Mammary epithelial cell (primary cell): ENCODE results near the gene ACP1.

Experiments
- EZH2 ChIP-seq: IDR thresholded peaks from 2 replicates; pipeline ENCODE4 v1.6.1; 2012; ENCODE audit warnings: low read length, inconsistent platforms, borderline replicate concordance
- TF ChIP-seq, protein P1 (sequence below), 2 donors: IDR thresholded peaks in 1 of 2; conservative IDR thresholded peaks in 1 of 2; 2 replicates each; pipeline ENCODE4 v1.5.1; 2011 to 2012; ENCODE audit warnings: inconsistent platforms in 2 of 2, low read length in 2 of 2, mild to moderate bottlenecking in 2 of 2, control low read depth in 1 of 2, low read depth in 1 of 2; ENCODE audit not compliant: insufficient read depth in 1 of 2; ENCODE audit errors: extremely low read depth in 1 of 2

DNA sequence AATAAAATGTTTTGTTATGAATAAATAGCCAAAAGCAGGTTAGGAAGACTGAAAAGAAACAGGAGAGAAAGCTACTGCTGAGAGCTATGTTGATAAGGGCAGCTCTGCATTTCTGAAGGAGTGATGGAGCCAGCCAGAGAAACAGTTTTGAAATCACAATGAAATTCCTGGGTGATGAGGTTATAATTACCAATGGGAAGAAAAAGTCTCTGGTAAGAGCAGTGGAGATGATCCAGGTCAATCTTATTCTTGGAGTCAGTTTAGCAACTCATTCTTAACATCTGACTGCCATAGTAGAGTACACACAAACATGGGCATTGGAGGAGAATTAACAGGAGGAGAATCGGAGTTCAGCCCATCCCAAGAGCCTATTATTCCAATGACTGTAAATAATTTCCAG, 20.8 kb downstream of the ACP1 start:
- TF ChIP-seq, protein P1, sequence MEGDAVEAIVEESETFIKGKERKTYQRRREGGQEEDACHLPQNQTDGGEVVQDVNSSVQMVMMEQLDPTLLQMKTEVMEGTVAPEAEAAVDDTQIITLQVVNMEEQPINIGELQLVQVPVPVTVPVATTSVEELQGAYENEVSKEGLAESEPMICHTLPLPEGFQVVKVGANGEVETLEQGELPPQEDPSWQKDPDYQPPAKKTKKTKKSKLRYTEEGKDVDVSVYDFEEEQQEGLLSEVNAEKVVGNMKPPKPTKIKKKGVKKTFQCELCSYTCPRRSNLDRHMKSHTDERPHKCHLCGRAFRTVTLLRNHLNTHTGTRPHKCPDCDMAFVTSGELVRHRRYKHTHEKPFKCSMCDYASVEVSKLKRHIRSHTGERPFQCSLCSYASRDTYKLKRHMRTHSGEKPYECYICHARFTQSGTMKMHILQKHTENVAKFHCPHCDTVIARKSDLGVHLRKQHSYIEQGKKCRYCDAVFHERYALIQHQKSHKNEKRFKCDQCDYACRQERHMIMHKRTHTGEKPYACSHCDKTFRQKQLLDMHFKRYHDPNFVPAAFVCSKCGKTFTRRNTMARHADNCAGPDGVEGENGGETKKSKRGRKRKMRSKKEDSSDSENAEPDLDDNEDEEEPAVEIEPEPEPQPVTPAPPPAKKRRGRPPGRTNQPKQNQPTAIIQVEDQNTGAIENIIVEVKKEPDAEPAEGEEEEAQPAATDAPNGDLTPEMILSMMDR (conservative IDR thresholded peaks at IDR 0.05 in 1 of 2, IDR thresholded peaks at IDR 0.05 in 1 of 2; ENCODE audit: extremely low read depth in 1 of 2, insufficient read depth in 1 of 2, low read depth in 1 of 2, low read length in 2 of 2): no peak
- TF ChIP-seq EZH2: no peak
